Measurements from ENCODE around the gene GHDC. TPM values are rescaled to one million over a fixed set of nuclear protein-coding genes. Genes with fewer than 3 reads are reported as not detected.
A peak's percentile ranks its signal among the peaks of the same experiment; 100 is the strongest.

GHDC gene
- total RNA-seq, 1 donor from 2014 or later = 5.4 TPM

DNA sequence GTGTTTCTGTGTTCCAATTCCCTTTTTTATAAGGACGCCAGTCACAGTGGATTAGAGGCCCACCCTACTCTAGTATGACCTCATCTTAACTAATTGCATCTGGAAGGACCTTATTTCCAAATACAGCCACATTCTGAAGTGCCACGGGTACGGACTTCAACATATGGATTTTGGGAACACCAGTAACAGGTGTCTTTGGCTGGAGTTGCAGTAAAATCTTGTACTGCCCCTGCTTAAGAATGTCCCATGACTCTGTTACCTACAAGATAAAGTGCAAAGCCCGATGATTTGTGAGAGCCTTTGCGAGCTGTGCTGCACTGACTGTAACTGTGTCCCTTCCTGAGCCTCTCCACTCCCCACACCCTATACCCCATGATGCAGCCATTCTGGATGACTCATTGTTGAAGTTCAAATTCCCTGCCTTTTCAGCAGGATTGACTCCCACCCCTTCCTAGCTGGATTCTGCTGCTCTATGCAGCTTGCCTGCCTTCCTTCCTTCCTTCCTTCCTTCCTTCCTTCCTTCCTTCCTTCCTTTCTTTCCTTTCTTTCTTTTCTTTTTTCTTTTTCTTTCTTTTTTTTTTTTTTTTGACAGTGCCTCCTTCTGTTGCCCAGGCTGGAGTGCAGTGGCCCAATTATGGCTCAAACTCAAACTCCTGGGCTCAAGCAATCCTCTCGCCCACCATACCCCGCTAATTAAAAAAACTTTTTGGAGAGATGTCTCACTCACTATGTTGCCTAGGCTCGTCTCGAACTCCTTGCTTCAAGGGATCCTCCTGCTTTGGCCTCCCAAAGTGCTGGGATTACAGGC lies 11.2 kb downstream of the GHDC start:
- DNase-seq = no peak

GRCh38 chr17:42181851-42182207 lies 12.5 kb downstream of the GHDC start:
- no peak for DNase-seq

- peak; percentile 26 for DNase-seq
These were observed 13.1 kb downstream of the GHDC start, which contains the start of gene KCNH4 for GRCh38 chr17:42180922-42181850. KCNH4 (minus strand) TSS chr17:42181142; CDS start chr17:42180945, 197 bp downstream.

DNA sequence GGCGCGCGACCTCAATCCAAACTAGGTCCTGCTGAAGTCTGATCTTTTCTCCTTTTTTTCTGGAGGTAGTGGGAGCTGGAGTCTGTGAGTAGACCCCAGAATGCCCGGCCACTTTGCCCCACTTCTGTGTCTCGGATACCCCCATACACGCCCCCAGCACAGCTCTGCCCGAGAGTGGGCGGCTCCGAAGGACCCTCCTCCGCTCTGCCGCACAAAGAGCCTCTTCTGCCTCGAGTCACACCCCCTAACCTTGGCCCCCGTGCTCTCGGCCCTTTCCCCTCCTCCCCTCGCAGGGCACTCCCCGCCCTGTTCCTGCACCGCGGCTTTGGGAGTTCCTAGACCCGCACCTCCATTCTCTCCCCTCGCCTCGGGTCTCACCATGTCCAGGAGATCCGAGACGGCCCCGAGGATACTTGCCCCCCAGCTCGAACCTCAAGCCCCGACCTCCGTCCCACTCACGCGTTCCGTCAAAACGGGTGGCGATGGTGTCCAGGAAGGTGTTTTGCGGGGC lies 13.8 kb downstream of the GHDC start:
- DNase-seq = no peak

DNA sequence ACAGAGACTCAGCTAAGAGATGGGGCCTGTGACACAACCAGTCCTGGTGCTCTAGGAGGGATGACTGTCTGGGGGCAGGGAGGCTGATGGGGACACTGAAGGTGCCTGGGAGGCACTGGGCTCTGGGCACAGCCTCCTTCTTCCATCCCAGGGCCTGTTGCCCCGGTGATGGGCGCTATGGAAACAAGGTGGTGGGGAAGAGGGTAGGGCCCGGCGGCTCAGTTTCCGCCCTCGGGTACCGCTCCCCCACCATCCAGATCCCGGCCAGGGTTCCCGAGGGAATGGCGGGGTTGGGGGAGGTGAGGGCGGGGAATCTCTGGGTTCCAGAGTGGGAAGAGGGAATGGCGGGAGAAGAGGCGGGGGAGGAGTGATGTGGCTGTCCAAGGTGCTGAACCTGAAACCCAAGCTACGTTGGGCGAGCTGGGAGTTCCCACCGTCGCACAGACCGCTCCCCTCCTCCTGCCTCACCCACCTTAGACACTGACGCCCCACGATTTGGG lies 14.3 kb downstream of the GHDC start:
- DNase-seq = no peak

DNA sequence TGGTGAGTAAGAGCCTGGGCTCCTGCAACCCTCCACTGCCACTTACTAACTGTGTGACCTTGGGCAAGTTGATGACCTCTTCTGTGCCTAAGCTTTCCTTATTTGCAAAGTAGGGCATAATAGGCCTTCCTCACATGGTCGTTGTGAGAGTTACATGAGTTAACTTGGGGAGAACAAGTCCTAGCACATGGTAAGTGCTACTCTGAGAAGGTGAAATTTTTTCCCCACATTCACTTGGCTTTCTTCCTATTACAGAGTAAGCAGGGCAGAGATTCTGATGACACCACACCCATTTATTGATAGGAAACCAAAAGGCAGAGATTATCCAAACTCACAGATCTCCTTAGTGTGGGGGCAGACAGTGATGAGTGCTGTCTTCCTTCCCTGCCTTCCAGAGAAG lies 15.0 kb downstream of the GHDC start:
- no peak for DNase-seq

- no peak for DNase-seq
These were observed 15.5 kb downstream of the GHDC start for GRCh38 chr17:42178817-42179216.

GRCh38 chr17:42177684-42178083 lies 16.6 kb downstream of the GHDC start:
- DNase-seq = no peak

- no peak for DNase-seq
These were observed 20.0 kb downstream of the GHDC start for GRCh38 chr17:42174126-42174783.

GRCh38 chr17:42171831-42172230 lies 22.5 kb downstream of the GHDC start:
- no peak for DNase-seq

- no peak for DNase-seq
These were observed 24.9 kb downstream of the GHDC start for GRCh38 chr17:42169351-42169750.

- no peak for DNase-seq
These were observed 26.5 kb downstream of the GHDC start for GRCh38 chr17:42167807-42168206.

DNA sequence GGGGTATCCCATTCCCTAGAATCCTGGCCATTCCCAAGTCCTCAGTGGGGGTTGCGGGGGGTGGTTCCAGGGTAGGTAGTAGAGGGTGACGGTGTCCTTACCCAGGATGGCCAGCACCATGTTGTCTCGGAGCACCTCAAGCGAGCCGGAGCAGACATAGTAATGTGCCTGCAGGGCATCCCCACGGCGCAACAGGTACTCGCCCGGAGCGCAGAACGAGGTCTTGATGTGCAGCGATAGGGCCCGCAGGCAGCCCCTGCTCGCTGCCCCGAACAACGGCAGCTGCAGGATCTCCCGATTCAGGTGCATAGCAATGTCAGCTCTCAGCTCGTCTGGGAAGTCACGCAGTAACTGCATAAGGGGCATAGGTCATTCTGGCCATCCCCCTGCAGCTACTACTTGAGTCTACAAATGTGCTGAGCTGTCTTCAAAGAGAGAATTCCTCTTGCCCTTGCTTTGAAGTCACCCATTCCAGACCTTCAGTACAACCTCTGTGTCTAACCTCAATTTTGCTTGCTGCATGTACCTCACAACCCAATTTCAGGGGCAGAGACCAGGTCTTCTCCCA lies 28.0 kb downstream of the GHDC start:
- DNase-seq = no peak

DNA sequence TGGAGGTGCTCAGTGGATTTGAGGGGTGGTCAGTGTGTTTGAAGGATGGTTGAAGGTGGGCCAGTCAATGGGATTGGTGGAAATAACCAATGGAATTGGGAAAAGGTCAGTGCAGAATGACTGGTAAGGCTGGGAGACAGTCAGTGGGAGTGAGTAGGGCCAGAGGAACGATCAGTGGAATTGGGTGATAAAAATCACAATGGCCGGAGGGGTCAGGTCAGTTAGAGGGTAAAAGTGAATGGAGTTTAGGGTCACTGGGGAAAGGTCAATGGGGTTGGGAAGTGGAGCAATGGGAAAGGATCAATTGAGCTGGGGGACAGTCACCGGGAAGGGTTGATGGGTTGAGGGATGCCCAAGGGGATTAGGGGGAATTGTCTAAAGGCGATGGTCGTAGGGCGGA lies 28.5 kb downstream of the GHDC start:
- no peak for DNase-seq

GRCh38 chr17:42163696-42164407 lies 30.4 kb downstream of the GHDC start:
- no peak for DNase-seq

DNA sequence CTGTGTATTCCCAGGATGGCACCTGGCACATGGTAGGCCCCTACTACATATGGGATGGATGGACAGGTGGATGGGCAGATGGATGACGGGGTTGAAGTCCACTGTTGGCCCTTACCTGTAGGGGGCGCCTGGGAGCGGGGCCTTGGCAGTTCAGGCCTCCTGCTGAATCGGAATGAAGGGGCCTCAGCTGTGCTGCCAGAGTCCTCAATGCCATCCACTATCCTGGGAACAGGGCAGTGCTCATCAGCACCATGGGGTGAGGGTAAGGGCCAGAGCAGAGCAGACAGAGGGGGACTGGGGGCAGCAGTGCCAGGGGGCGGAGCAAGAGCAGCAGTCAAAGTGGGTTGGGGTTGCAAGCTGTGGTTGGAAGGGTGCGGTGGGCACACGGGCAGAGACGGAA lies 31.2 kb downstream of the GHDC start:
- no peak for DNase-seq

- DNase-seq = no peak
These were observed 33.8 kb downstream of the GHDC start for GRCh38 chr17:42160531-42160910.

DNA sequence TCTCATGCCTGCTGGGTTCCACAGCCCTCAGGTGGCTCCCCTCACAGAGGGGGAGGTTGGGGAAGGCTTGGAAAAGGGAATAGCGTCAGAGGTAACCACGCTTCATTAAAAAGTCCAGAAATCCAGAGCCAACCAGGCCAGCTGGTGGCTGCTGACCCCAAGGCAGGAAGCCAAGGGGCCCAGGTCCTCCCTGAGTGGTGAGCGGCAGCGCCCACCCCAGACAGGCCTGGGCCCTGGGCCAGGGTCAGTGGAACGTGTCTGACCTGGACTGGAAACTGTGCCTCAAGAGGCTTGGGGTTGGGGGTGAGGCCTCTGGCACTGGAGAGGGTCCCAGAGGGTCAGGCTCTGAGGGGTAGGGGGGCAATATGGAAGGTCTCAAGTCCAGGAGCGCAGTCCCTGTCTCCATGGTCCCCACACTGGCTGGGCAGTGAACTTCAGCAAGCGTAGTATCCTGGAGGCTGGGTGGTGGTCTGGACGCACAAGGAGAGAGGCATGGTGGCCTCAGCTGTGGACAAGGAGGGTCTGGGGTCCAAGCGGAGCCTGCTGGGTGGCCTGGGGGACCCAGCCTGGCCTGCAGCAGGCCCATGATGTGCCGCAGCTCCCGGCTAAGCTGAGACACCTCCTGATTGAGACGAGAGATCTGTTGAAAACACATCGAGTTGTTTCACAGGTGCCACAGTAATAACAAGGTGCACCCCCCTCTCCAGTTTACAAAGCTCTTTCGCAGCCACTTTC lies 34.3 kb downstream of the GHDC start:
- no peak for DNase-seq

DNA sequence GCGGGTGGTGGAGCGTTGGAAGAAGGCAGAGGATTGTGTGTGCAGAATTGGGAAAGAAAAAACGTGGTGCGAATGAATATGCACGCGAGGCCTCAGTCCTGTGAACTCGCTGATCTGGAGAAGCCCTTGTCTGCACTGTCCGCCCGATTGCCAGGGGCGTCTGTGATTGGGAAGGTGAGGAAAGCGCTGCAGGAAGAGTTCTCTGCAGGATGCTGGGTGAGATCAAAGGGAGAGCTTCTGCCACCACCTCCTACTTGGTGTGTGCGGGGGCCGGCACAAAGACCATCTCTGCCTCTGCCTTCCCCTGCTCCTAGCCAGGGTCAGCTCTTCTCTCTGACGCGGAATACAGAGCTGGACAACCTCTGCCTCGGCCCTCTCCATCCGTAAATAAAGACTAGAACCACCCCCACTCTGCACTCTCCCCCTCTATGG lies 38.7 kb downstream of the GHDC start:
- no peak for DNase-seq

DNA sequence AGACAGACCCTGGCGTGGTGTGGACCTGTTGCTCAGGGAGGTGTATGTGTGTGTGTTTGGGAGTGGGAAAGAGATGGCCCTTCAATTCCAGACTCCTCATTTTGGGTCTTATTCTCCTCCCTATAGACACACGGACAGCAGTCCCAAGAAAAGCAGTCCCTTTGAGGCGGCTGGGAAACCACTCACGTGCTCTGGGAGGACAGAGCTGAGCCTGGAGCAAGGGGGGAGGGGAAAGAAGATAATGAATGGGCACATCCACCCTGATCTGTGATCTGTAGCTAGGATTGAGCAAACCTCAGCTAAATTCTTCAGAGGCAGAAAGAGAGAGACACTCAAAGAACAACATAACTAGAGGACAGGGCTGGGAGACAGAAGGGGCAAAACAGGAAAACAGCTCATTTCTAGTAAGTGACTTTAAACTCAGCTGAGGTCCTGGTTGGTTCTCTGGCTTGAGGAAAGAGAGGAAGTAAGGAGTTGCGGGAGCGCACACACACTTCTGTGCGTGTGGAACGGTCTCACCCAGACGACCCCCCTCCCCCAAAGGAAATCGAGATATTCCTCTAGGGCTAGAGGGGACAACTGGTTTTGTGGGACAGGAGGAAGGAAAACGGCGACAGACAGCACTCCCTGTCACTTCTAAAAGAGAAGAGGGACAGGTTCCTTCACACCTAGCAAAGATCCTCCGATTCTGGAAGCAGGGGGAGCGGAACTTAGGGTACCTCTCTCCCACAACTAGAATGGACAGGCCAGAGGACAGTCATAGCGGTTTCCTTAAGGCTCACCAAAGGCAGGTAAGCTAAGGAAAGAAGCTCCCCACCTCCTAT lies 40.2 kb downstream of the GHDC start:
- no peak for DNase-seq
